Measurements from ENCODE around the gene TIPIN. TPM values are rescaled to one million over a fixed set of nuclear protein-coding genes. Genes with fewer than 3 reads are reported as not detected.

Gene TIPIN
- total RNA-seq, 1 experiment from 2014 or later, result 22.2 TPM

DNA sequence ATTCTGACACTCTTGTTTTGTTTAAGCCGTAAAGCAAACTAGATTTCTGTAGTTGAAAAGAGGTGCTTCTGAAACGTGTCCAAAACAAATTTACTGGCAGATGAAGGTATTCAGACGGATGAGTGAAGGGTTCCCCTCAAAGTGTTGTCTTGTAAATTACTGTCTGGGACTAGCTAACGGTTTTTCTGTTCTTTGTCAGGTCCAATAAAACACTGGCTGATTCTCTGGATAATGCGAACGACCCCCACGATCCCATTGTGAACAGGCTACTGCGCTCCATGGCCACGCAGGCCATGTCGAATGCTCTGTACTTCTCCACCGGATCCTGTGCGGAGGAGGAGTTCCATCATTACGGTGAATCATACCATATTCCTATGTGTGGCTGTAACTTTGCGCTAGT is 27.7 kb downstream of the TIPIN start:
- POLR2A ChIA-PET, result no interaction called here
- Mint-ChIP-seq H3K9me3 (no peaks in the 10 kb centered on the region), H3K27me3 (ENCODE audit: low read depth) (no peaks in the 10 kb centered on the region), H3K4me3 (no peak overlapping the region), H3K27ac (no peak overlapping the region), H3K4me1 (no peaks in the 10 kb centered on the region), H3K36me3 (peaks cover 65% of the 10 kb centered on the region)
- no peak for TF ChIP-seq KAT7 (CRISPR knock-in tag; IDR thresholded peaks at IDR 0.05; ENCODE audit: borderline replicate concordance)
- TF ChIP-seq NFATC4 (CRISPR knock-in tag; IDR thresholded peaks at IDR 0.05), result no peak
- TF ChIP-seq TEAD4 (CRISPR knock-in tag; IDR thresholded peaks at IDR 0.05), result no peak
- TF ChIP-seq SP1 (CRISPR knock-in tag; conservative IDR thresholded peaks at IDR 0.05), result no peak
- no peak for TF ChIP-seq HMGA2 (CRISPR knock-in tag; IDR thresholded peaks at IDR 0.05)
- TF ChIP-seq, protein P1, sequence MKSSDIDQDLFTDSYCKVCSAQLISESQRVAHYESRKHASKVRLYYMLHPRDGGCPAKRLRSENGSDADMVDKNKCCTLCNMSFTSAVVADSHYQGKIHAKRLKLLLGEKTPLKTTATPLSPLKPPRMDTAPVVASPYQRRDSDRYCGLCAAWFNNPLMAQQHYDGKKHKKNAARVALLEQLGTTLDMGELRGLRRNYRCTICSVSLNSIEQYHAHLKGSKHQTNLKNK (CRISPR knock-in tag; IDR thresholded peaks at IDR 0.05), result no peak
- no peak for TF ChIP-seq JUN (CRISPR knock-in tag; IDR thresholded peaks at IDR 0.05)
- no peak for TF ChIP-seq ERG (CRISPR knock-in tag; IDR thresholded peaks at IDR 0.05)
- no peak for TF ChIP-seq ZNF416 (CRISPR knock-in tag; IDR thresholded peaks at IDR 0.05)
- no peak for TF ChIP-seq TP53 (CRISPR knock-in tag; IDR thresholded peaks at IDR 0.05)
- TF ChIP-seq MXD4 (CRISPR knock-in tag; IDR thresholded peaks at IDR 0.05; ENCODE audit: borderline replicate concordance), result no peak
- TF ChIP-seq, protein P2, sequence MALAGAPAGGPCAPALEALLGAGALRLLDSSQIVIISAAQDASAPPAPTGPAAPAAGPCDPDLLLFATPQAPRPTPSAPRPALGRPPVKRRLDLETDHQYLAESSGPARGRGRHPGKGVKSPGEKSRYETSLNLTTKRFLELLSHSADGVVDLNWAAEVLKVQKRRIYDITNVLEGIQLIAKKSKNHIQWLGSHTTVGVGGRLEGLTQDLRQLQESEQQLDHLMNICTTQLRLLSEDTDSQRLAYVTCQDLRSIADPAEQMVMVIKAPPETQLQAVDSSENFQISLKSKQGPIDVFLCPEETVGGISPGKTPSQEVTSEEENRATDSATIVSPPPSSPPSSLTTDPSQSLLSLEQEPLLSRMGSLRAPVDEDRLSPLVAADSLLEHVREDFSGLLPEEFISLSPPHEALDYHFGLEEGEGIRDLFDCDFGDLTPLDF (CRISPR knock-in tag; IDR thresholded peaks at IDR 0.05), result no peak
- TF ChIP-seq SMAD3 (CRISPR knock-in tag; IDR thresholded peaks at IDR 0.05; ENCODE audit: borderline replicate concordance), result no peak
- DNase-seq (ENCODE audit: low spot score) (no peak), ATAC-seq (no peak)
- CTCF ChIA-PET, result no interaction called here

DNA sequence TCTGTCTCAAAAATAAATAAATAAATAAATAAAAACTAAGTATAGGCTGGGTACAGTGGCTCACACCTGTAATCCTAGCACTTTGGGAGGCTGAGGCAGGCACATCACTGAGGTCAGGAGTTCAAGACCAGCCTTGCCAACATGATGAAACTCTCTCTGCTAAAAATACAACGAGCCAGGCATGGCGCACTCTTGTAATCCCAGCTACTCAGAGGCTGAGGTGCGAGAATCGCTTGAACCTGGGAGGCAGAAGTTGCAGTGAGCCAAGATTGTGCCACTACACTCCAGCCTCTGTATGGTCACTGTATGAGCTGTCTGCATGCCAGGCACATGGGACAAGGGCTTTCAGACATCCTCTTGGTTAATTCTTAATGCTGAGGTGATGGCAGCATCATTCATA is 28.7 kb downstream of the TIPIN start:
- no peak for DNase-seq (ENCODE audit: low spot score)
- Mint-ChIP-seq H3K27me3 (ENCODE audit: low read depth) (no peaks in the 10 kb centered on the region), H3K4me1 (no peaks in the 10 kb centered on the region), H3K9me3 (no peaks in the 10 kb centered on the region), H3K27ac (no peak overlapping the region), H3K36me3 (peaks cover 63% of the 10 kb centered on the region), H3K4me3 (no peak overlapping the region)
- ChIA-PET CTCF (no interaction called here), POLR2A (no interaction called here)
- ATAC-seq, result no peak
- TF ChIP-seq MYBL2 (CRISPR knock-in tag; IDR thresholded peaks at IDR 0.05) (no peak), GABPB1 (CRISPR knock-in tag; IDR thresholded peaks at IDR 0.05) (no peak), ZBTB21 (CRISPR knock-in tag; IDR thresholded peaks at IDR 0.05; ENCODE audit: borderline replicate concordance) (no peak), SMAD4 (CRISPR knock-in tag; IDR thresholded peaks at IDR 0.05) (no peak), ZNF121 (CRISPR knock-in tag; IDR thresholded peaks at IDR 0.05) (no peak), FOXP1 (CRISPR knock-in tag; IDR thresholded peaks at IDR 0.05; ENCODE audit: borderline replicate concordance) (no peak), JUN (CRISPR knock-in tag; IDR thresholded peaks at IDR 0.05) (no peak), ATF3 (CRISPR knock-in tag; conservative IDR thresholded peaks at IDR 0.05) (no peak), SMAD3 (CRISPR knock-in tag; IDR thresholded peaks at IDR 0.05; ENCODE audit: borderline replicate concordance) (no peak), ZNF423 (CRISPR knock-in tag; IDR thresholded peaks at IDR 0.05) (no peak)
- TF ChIP-seq, protein P3, sequence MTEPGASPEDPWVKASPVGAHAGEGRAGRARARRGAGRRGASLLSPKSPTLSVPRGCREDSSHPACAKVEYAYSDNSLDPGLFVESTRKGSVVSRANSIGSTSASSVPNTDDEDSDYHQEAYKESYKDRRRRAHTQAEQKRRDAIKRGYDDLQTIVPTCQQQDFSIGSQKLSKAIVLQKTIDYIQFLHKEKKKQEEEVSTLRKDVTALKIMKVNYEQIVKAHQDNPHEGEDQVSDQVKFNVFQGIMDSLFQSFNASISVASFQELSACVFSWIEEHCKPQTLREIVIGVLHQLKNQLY (CRISPR knock-in tag; IDR thresholded peaks at IDR 0.05), result no peak
- TF ChIP-seq, protein P1 (CRISPR knock-in tag; IDR thresholded peaks at IDR 0.05), result no peak
- TF ChIP-seq, protein P4, sequence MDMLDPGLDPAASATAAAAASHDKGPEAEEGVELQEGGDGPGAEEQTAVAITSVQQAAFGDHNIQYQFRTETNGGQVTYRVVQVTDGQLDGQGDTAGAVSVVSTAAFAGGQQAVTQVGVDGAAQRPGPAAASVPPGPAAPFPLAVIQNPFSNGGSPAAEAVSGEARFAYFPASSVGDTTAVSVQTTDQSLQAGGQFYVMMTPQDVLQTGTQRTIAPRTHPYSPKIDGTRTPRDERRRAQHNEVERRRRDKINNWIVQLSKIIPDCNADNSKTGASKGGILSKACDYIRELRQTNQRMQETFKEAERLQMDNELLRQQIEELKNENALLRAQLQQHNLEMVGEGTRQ (CRISPR knock-in tag; IDR thresholded peaks at IDR 0.05), result no peak
